CD4-positive, alpha-beta memory T cell (primary cell): ENCODE results near the gene KRTAP5-1. TPM values are rescaled to one million over a fixed set of nuclear protein-coding genes. Genes with fewer than 3 reads are reported as not detected.

ENCODE experiments used
- CTCF ChIA-PET: fragments of 350-600 bp; sonication (Branson Sonifier 250); formaldehyde crosslinking; loops from one replicate; lab custom pipeline; 2021; ENCODE audit warnings: inconsistent platforms; ENCODE audit not compliant: partially characterized antibody; lab: Charles Lee
- POLR2A ChIA-PET: fragments of 350-600 bp; sonication (Branson Sonifier 250); formaldehyde crosslinking; loops from one replicate; lab custom pipeline; 2021; ENCODE audit not compliant: partially characterized antibody; lab: Charles Lee
- DNase-seq, 5 donors: peaks; one replicate each; pipeline versions ENCODE4 v3.0.0 to v3.0.0-alpha.2; 2020 to 2022; ENCODE audit warnings: mixed read lengths in 1 of 5
- H3K27ac ChIP-seq: one replicate; pipeline ENCODE4 v1.7.0; 2013; ENCODE audit warnings: low read depth, low read length
- H3K27me3 ChIP-seq: 2 replicates; pipeline ENCODE4 v1.7.0; 2013; ENCODE audit warnings: mild to moderate bottlenecking, low read length, moderate library complexity; ENCODE audit not compliant: insufficient read depth
- H3K36me3 ChIP-seq: 2 replicates; pipeline ENCODE4 v1.7.0; 2013; ENCODE audit warnings: mild to moderate bottlenecking, low read length, moderate library complexity; ENCODE audit not compliant: insufficient read depth
- H3K4me1 ChIP-seq: 2 replicates; pipeline ENCODE4 v1.7.0; 2013; ENCODE audit warnings: mild to moderate bottlenecking, low read length, moderate library complexity; ENCODE audit not compliant: insufficient read depth
- H3K4me3 ChIP-seq, 2 donors: one replicate each; pipeline ENCODE4 v1.7.0; 2013; ENCODE audit warnings: low read length in 2 of 2, mild to moderate bottlenecking in 1 of 2
- H3K9me3 ChIP-seq, 2 donors: one replicate each; pipeline ENCODE4 v1.7.0; 2013; ENCODE audit warnings: low read length in 2 of 2, control low read depth in 1 of 2; ENCODE audit not compliant: control insufficient read depth in 1 of 2
- H3K27ac Mint-ChIP-seq, 7 donors: one replicate each; pipeline ENCODE4 v1.8.0; 2020 to 2021; ENCODE audit warnings: mixed read lengths in 7 of 7, mild to moderate bottlenecking in 6 of 7, inconsistent platforms in 3 of 7, moderate library complexity in 3 of 7
- H3K27me3 Mint-ChIP-seq, 2 donors: one replicate each; pipeline ENCODE4 v1.8.0; 2020 to 2021; ENCODE audit warnings: mixed read lengths in 2 of 2
- H3K36me3 Mint-ChIP-seq, 2 donors: one replicate each; pipeline ENCODE4 v1.8.0; 2020 to 2021; ENCODE audit warnings: mixed read lengths in 2 of 2, inconsistent platforms in 1 of 2, mild to moderate bottlenecking in 1 of 2
- H3K4me1 Mint-ChIP-seq, 4 donors: one replicate each; pipeline ENCODE4 v1.8.0; 2020 to 2021; ENCODE audit warnings: mixed read lengths in 4 of 4, mild to moderate bottlenecking in 1 of 4
- H3K4me3 Mint-ChIP-seq, 8 donors: one replicate each; pipeline ENCODE4 v1.8.0; 2020 to 2021; ENCODE audit warnings: mixed read lengths in 8 of 8, mild to moderate bottlenecking in 7 of 8, moderate library complexity in 6 of 8, inconsistent platforms in 3 of 8
- H3K9me3 Mint-ChIP-seq, 8 donors: one replicate each; pipeline ENCODE4 v1.8.0; 2020 to 2021; ENCODE audit warnings: mixed read lengths in 8 of 8, mild to moderate bottlenecking in 5 of 8, inconsistent platforms in 3 of 8, moderate library complexity in 1 of 8
- intact Hi-C: fragments of 100-400 bp; cut with micrococcal nuclease; formaldehyde crosslinking; loops from one replicate; pipeline ENCODE4 v1.15.1; 2023
- polyA plus RNA-seq, 2 donors: library from polyadenylated mRNA; unstranded; fragments of 300-500 nt; fragmentation: Illumina TruSeq; gene quantifications; one replicate each; pipeline ENCODE4 v1.2.3, GENCODE V29; 2021
- total RNA-seq, 2 experiments: library from RNA; stranded (reverse); gene quantifications; one replicate each; pipeline ENCODE4 v1.2.3, GENCODE V29; 2021

Gene KRTAP5-1
- total and polyA plus RNA-seq, 4 experiments from 2014 or later = 0.29 TPM; not detected in 3

DNA sequence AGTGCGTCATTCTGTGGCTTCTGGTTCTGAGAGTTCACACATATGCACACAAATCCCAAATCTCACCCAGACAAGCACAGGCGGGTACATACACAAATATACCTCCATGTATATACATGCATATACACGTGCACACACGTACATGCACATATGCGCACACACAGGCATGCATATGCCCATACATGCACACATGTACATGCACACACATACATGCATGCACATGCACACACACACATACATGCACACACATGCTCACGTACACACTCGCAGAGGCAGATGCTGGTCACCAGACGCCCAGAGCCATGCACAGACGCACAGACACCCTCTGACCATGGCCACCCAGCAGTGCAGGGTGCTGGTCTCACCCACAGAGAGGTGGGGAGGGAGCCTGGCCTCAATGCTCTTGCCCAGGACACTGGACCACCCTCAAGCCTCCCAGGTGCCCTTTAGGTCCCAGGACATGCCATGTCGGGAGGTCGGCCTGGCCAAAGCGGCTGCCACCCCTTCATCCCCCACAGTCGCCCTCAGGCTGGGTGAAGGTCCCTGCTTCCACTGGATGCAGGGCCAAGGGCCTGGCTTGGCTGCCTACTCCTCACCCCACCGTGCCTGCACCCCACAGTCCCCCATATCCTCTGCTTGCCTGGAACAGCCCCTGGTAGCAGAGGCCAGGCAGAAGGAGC, 22.5 kb downstream of the KRTAP5-1 start:
- CTCF ChIA-PET = no interaction called here
- Histone ChIP-seq H3K36me3 (no peaks in the 10 kb centered on the region), H3K27ac (no peak overlapping the region), H3K27me3 (no peaks in the 10 kb centered on the region), H3K4me3 (no peak overlapping the region), H3K4me1 (no peaks in the 10 kb centered on the region), H3K9me3 (no peaks in the 10 kb centered on the region)
- DNase-seq = no peak
- H3K36me3 Mint-ChIP-seq = peaks cover 4 to 7% of the 10 kb centered on the region in 2 donors
- peaks cover 0 to 4% (median under 1%) of the 10 kb centered on the region in 4 donors for H3K4me1 Mint-ChIP-seq
- peak overlapping the region in 2 of 7 donors; percentile 46 to 82 for H3K27ac Mint-ChIP-seq
- H3K9me3 Mint-ChIP-seq = no peaks in the 10 kb centered on the region
- intact Hi-C loops = no loop called here
- peak overlapping the region in 2 of 8 donors; percentile 2 to 10 for H3K4me3 Mint-ChIP-seq
- H3K27me3 Mint-ChIP-seq = no peaks in the 10 kb centered on the region
- POLR2A ChIA-PET = no interaction called here

DNA sequence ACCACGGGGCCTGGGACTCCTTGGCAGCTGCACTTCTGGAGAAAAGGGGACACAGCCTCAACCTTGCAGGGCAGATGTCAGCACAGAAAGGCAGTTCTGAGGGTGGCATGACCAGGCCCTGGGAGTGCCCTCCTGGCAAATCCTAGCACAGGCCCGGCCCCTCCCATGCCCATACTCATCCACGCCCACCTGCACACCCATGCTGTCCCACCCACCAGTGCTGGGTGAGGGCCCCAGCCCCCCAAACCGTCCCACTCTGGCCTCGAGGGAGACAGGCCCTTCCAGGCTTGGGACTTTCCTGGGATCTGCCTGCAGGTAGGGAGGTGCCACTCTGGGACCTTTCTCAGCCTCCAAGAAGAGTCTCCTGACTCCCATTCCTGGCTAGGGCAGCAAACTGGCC, 23.1 kb downstream of the KRTAP5-1 start:
- DNase-seq = peak in 1 of 5 donors; percentile 25
- Histone ChIP-seq H3K27me3 (no peaks in the 10 kb centered on the region), H3K27ac (no peak overlapping the region), H3K4me1 (no peaks in the 10 kb centered on the region), H3K4me3 (no peak overlapping the region), H3K36me3 (no peaks in the 10 kb centered on the region), H3K9me3 (no peaks in the 10 kb centered on the region)
- Mint-ChIP-seq H3K36me3 (peaks cover 6 to 8% of the 10 kb centered on the region in 2 donors), H3K27ac (peak overlapping the region in 2 of 7 donors; percentile 46 to 82), H3K9me3 (no peaks in the 10 kb centered on the region), H3K27me3 (no peaks in the 10 kb centered on the region), H3K4me3 (peak overlapping the region in 1 of 8 donors; percentile 4), H3K4me1 (peaks cover 0 to 3% (median under 1%) of the 10 kb centered on the region in 4 donors)
- intact Hi-C loops = no loop called here
- POLR2A ChIA-PET = no interaction called here
- CTCF ChIA-PET = no interaction called here

- peak in 1 of 5 donors; percentile 34 for DNase-seq
- no peaks in the 10 kb centered on the region for H3K27me3 ChIP-seq
- CTCF ChIA-PET = no interaction called here
- no peak overlapping the region for H3K4me3 ChIP-seq
- peaks cover 6 to 8% of the 10 kb centered on the region in 2 donors for H3K36me3 Mint-ChIP-seq
- intact Hi-C loops = no loop called here
- H3K4me1 Mint-ChIP-seq = peaks cover 0 to 2% (median 0%) of the 10 kb centered on the region in 4 donors
- H3K9me3 ChIP-seq = no peaks in the 10 kb centered on the region
- POLR2A ChIA-PET = no interaction called here
- peak overlapping the region in 2 of 7 donors; percentile 43 to 46 for H3K27ac Mint-ChIP-seq
- no peaks in the 10 kb centered on the region for H3K36me3 ChIP-seq
- no peaks in the 10 kb centered on the region for H3K4me1 ChIP-seq
- no peak overlapping the region for H3K4me3 Mint-ChIP-seq
- H3K9me3 Mint-ChIP-seq = no peaks in the 10 kb centered on the region
- H3K27me3 Mint-ChIP-seq = no peaks in the 10 kb centered on the region
- H3K27ac ChIP-seq = no peak overlapping the region
These were observed 23.8 kb downstream of the KRTAP5-1 start for GRCh38 chr11:1561266-1561665.

DNA sequence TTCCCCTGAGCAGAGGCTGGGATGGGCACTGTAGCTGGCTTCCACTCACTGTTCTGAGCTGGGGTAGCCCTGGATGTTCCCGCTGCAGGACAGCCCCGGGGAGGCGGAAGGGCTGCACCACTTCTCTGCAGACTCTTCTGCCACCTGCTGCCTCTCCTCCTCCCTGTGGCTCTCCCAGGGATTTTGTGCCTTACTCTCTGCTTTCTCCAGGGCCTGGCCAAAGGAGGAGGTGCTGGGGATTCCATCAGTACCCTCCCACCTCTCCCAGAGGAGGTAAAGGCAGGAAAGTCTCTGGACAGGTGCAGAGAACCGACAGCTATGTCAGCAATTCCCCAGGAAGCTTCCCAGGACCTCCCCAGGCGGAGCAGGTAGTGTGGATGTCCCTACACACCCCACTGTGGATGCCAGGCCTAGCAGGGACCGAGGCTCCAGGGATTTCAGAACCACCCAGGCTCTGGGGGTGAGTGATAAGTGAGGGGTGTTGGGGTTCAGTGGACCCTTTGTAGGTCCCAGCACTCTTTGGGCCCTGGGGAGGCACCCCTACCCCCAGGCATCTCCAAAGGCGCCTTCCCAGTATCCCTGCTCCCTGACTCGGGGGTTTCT, 24.3 kb downstream of the KRTAP5-1 start:
- Histone ChIP-seq H3K4me3 (no peak overlapping the region), H3K27ac (no peak overlapping the region), H3K4me1 (no peaks in the 10 kb centered on the region), H3K36me3 (no peaks in the 10 kb centered on the region), H3K9me3 (no peaks in the 10 kb centered on the region), H3K27me3 (no peaks in the 10 kb centered on the region)
- peaks cover 6 to 8% of the 10 kb centered on the region in 2 donors for H3K36me3 Mint-ChIP-seq
- H3K9me3 Mint-ChIP-seq = no peaks in the 10 kb centered on the region
- intact Hi-C loops = no loop called here
- ChIA-PET POLR2A (no interaction called here), CTCF (interaction anchor here (1.3 kb wide), 1 partner anchor 14 kb away, joined by 4 read pairs; no protein-coding TSS in a partner anchor)
- DNase-seq = peak in 1 of 5 donors; percentile 29
- H3K4me1 Mint-ChIP-seq = peaks cover 0 to 2% (median 0%) of the 10 kb centered on the region in 4 donors
- peak overlapping the region in 1 of 7 donors; percentile 21 for H3K27ac Mint-ChIP-seq
- no peaks in the 10 kb centered on the region for H3K27me3 Mint-ChIP-seq
- no peak overlapping the region for H3K4me3 Mint-ChIP-seq

- H3K27me3 ChIP-seq = no peaks in the 10 kb centered on the region
- POLR2A ChIA-PET = no interaction called here
- peak in 1 of 5 donors; percentile 36 for DNase-seq
- no peak overlapping the region for H3K4me3 Mint-ChIP-seq
- no peaks in the 10 kb centered on the region for H3K4me1 ChIP-seq
- H3K27ac Mint-ChIP-seq = peak overlapping the region in 1 of 7 donors; percentile 21
- no peaks in the 10 kb centered on the region for H3K27me3 Mint-ChIP-seq
- peaks cover 0 to 2% (median 0%) of the 10 kb centered on the region in 4 donors for H3K4me1 Mint-ChIP-seq
- CTCF ChIA-PET = interaction anchor here (1.3 kb wide), 1 partner anchor 15 kb away, joined by 4 read pairs; no protein-coding TSS in a partner anchor
- H3K36me3 Mint-ChIP-seq = peaks cover 6 to 8% of the 10 kb centered on the region in 2 donors
- H3K9me3 ChIP-seq = no peaks in the 10 kb centered on the region
- H3K36me3 ChIP-seq = no peaks in the 10 kb centered on the region
- intact Hi-C loops = no loop called here
- H3K27ac ChIP-seq = no peak overlapping the region
- H3K4me3 ChIP-seq = no peak overlapping the region
- no peaks in the 10 kb centered on the region for H3K9me3 Mint-ChIP-seq
These were observed 25.0 kb downstream of the KRTAP5-1 start for GRCh38 chr11:1560002-1560648.

DNA sequence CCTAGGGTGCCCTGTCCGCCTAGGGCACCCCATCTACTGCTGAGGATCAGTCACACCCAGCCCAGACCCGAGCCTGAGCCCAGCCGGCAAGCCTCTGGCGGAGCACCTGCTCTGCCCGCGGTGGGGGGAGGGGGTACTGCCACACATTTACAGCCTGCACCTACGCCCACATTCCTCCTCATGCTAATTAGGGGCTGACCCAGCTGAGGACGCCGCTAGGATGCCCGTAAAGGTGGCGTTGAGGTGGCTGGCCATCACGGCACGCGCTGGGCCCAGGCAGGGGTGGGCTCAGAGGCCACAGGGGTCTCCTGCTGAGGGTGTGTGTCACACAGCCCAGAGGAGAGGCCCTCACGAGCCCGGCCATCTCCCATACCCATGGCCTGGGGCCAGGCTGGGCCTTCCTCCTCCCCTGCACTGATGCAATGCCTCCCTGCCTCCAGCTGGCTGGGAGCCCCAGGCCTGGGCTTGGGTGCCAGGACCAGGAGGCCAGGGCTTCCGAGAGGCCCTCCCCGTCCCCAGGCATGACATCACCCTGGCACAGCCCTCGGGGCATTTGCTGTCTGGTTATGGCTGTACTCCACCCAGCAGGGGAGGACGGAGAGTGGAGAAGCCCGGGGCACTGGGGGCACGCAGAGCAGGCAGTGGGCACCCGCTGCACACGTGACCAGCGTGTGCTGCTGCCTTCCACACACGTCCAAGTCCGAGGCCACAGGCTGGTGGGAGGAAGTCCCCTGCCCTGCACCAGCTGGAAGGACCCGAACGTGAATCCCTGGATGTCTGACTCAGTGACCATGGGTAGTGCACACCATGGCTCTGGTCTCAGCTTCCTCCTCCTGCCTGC, 25.8 kb downstream of the KRTAP5-1 start:
- Mint-ChIP-seq H3K27me3 (peaks cover 0 to 1% of the 10 kb centered on the region in 2 donors), H3K36me3 (peaks cover 6 to 8% of the 10 kb centered on the region in 2 donors), H3K9me3 (no peaks in the 10 kb centered on the region), H3K4me3 (no peak overlapping the region), H3K27ac (peak overlapping the region in 2 of 7 donors; percentile 35 to 80), H3K4me1 (peaks cover 0 to 2% (median 0%) of the 10 kb centered on the region in 4 donors)
- ChIA-PET CTCF (interaction anchor here (1.0 to 1.3 kb wide), 2 partner anchors 12 to 16 kb away, joined by 4 read pairs; no protein-coding TSS in a partner anchor), POLR2A (no interaction called here)
- Histone ChIP-seq H3K27ac (no peak overlapping the region), H3K4me1 (no peaks in the 10 kb centered on the region), H3K4me3 (no peak overlapping the region), H3K27me3 (no peaks in the 10 kb centered on the region), H3K9me3 (no peaks in the 10 kb centered on the region), H3K36me3 (no peaks in the 10 kb centered on the region)
- intact Hi-C loops = no loop called here
- DNase-seq = peak in 1 of 5 donors; percentile 46
